ENCODE measurements around the gene TSPEAR. TPM values are rescaled to one million over a fixed set of nuclear protein-coding genes. Genes with fewer than 3 reads are reported as not detected.

The TSPEAR gene
- total RNA-seq, 1 donor from 2014 or later = not detected

Small RNAs within 50 kb of the gene (small RNA-seq; reads per million reads assigned to genes)
- gene KRTAP12-6P (ENCODE audit: low replicate concordance) = not detected

Other genes starting within 250 kb of the TSPEAR start
- gene KRTAP10-1, start 171.4 kb downstream of the TSPEAR start, total RNA-seq = not detected
- not detected for gene KRTAP10-2, start 160.1 kb downstream of the TSPEAR start, total RNA-seq
- not detected for gene KRTAP10-3, start 152.8 kb downstream of the TSPEAR start, total RNA-seq
- not detected for gene KRTAP10-4, start 137.8 kb downstream of the TSPEAR start, total RNA-seq
- not detected for gene KRTAP10-5, start 131.0 kb downstream of the TSPEAR start, total RNA-seq
- gene KRTAP10-6, start 119.1 kb downstream of the TSPEAR start, total RNA-seq = not detected
- not detected for gene KRTAP10-7, start 111.0 kb downstream of the TSPEAR start, total RNA-seq
- not detected for gene KRTAP10-8, start 99.5 kb downstream of the TSPEAR start, total RNA-seq
- gene KRTAP10-9, start 84.5 kb downstream of the TSPEAR start, total RNA-seq = not detected
- gene KRTAP10-10, start 74.2 kb downstream of the TSPEAR start, total RNA-seq = not detected
- not detected for gene KRTAP10-11, start 65.2 kb downstream of the TSPEAR start, total RNA-seq
- gene KRTAP12-4, start 56.9 kb downstream of the TSPEAR start, total RNA-seq = not detected
- gene KRTAP12-3, start 53.6 kb downstream of the TSPEAR start, total RNA-seq = not detected
- not detected for gene KRTAP12-2, start 44.6 kb downstream of the TSPEAR start, total RNA-seq
- gene KRTAP12-1, start 29.4 kb downstream of the TSPEAR start, total RNA-seq = not detected
- gene KRTAP10-12, start 14.4 kb downstream of the TSPEAR start, total RNA-seq = not detected
- gene UBE2G2, start 90.2 kb upstream of the TSPEAR start, total RNA-seq = 36.4 TPM
- gene SUMO3, start 106.5 kb upstream of the TSPEAR start, total RNA-seq = 55.6 TPM
- 63.2 TPM for gene PTTG1IP, start 162.1 kb upstream of the TSPEAR start, total RNA-seq
- gene ITGB2, start 209.3 kb upstream of the TSPEAR start, total RNA-seq = 3.4 TPM
- 8.4 TPM for gene SLX9, start 228.5 kb upstream of the TSPEAR start, total RNA-seq